Lower leg skin (tissue), 4 donors: ENCODE data around the gene MAT2B. TPM values are rescaled to one million over a fixed set of nuclear protein-coding genes. Genes with fewer than 3 reads are reported as not detected.

Source experiments
- DNase-seq, 2 donors: peaks; one replicate each; pipeline ENCODE4 v3.0.0-alpha.2; 2019; ENCODE audit warnings: low spot score in 2 of 2
- H3K4me3 ChIP-seq: fragments of 200-600 bp; sonication (generic); 2 replicates; pipeline ENCODE4 v1.5.1; 2017; ENCODE audit warnings: mild to moderate bottlenecking, low read depth; ENCODE audit not compliant: poor library complexity, severe bottlenecking
- CTCF ChIP-seq, 3 donors: fragments of 450-650 bp; IDR thresholded peaks; one replicate each; pipeline ENCODE4 v1.5.1; 2016; ENCODE audit warnings: antibody characterized with exemption in 3 of 3, mild to moderate bottlenecking in 3 of 3, moderate library complexity in 2 of 3
- POLR2A ChIP-seq, 2 donors: fragments of 450-650 bp; IDR thresholded peaks; one replicate each; pipeline ENCODE4 v1.6.1; 2016 to 2017; ENCODE audit warnings: antibody characterized with exemption in 2 of 2, mild to moderate bottlenecking in 1 of 2, moderate library complexity in 1 of 2
- WGBS, 2 donors: methylation state at CpG; one replicate each; pipeline ENCODE4 v1.1.5; 2018; 5-methylcytosine and 5-hydroxymethylcytosine counted together
- intact Hi-C: fragments of 100-400 bp; cut with DNase I; formaldehyde crosslinking; loops from one replicate; pipeline ENCODE4 v1.15.0; 2023; ENCODE audit warnings: low total_unique reads
- total RNA-seq, 4 donors: library from RNA; depleted of rRNA; stranded (reverse); fragments of >200 nt; gene quantifications; one replicate each; pipeline ENCODE4 v1.1.0, GENCODE V29; 2016

MAT2B gene
- total RNA-seq, 4 donors from 2014 or later, result 34.9 to 50.1 (median 44.8) TPM

DNA sequence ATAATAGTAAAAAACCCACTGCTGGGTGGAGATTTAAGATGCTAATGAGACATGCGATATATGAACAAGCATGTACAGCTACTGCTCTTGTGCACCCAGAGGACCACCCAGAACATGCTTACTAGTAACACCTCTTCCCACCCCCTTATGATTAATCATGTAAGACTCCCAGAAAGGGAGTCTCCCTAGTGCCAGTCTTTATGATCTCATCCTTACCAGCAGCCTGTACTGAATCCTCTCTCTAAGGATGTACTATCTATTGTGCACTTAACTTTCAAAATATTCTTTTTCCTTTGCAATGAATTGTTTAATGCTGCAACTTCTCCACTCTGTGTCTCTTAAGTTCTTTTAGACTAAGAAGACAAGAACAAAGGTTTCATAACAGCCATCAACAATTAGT is 9.1 kb upstream of the MAT2B start:
- TF ChIP-seq CTCF (IDR thresholded peaks at IDR 0.05) (no peak), POLR2A (IDR thresholded peaks at IDR 0.05) (no peak)
- intact Hi-C loops, result no loop called here
- 97 to 100% methylated on average over 1 of the region's 1 CpG for WGBS, 2 donors
- no peak for DNase-seq
- no peak overlapping the region for H3K4me3 ChIP-seq

- no peak for DNase-seq
- H3K4me3 ChIP-seq, result no peak overlapping the region
- WGBS, 2 donors, result 89 to 93% methylated on average over 3 of the region's 3 CpGs
- no peak for TF ChIP-seq POLR2A (IDR thresholded peaks at IDR 0.05)
- no peak for TF ChIP-seq CTCF (IDR thresholded peaks at IDR 0.05)
- intact Hi-C loops, result no loop called here
These were observed 8.1 kb upstream of the MAT2B start for GRCh38 chr5:163497315-163497714.

- H3K4me3 ChIP-seq, result no peak overlapping the region
- DNase-seq, result no peak
- no peak for TF ChIP-seq POLR2A (IDR thresholded peaks at IDR 0.05)
- TF ChIP-seq CTCF (IDR thresholded peaks at IDR 0.05), result no peak
- WGBS, 2 donors, result 94 to 100% methylated on average over 1 of the region's 1 CpG
- intact Hi-C loops, result no loop called here
These were observed 6.5 kb upstream of the MAT2B start for GRCh38 chr5:163498886-163499285.

DNA sequence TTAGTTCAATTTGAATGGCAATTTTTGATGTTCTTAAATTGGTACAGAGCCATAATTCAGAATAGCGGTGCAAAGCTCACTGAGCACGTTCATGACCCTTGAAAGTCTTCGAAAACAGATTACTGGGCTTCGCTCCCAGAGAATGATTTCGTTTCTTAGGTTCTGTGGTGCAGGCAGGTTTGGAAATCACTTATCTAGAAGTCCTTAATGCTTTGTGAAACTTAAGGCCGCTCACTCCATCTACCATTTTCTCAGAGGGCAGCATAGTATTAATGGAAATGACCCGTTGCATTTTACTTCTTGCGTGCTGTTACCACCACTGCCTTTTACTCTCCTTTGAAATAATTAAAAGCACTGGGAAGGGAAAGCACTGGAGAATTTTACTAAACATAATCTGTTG is 2.9 kb upstream of the MAT2B start:
- H3K4me3 ChIP-seq, result no peak overlapping the region
- intact Hi-C loops, result no loop called here
- WGBS, 2 donors, result 78 to 79% methylated on average over 8 of the region's 8 CpGs
- no peak for TF ChIP-seq CTCF (IDR thresholded peaks at IDR 0.05)
- no peak for TF ChIP-seq POLR2A (IDR thresholded peaks at IDR 0.05)
- DNase-seq, result no peak

DNA sequence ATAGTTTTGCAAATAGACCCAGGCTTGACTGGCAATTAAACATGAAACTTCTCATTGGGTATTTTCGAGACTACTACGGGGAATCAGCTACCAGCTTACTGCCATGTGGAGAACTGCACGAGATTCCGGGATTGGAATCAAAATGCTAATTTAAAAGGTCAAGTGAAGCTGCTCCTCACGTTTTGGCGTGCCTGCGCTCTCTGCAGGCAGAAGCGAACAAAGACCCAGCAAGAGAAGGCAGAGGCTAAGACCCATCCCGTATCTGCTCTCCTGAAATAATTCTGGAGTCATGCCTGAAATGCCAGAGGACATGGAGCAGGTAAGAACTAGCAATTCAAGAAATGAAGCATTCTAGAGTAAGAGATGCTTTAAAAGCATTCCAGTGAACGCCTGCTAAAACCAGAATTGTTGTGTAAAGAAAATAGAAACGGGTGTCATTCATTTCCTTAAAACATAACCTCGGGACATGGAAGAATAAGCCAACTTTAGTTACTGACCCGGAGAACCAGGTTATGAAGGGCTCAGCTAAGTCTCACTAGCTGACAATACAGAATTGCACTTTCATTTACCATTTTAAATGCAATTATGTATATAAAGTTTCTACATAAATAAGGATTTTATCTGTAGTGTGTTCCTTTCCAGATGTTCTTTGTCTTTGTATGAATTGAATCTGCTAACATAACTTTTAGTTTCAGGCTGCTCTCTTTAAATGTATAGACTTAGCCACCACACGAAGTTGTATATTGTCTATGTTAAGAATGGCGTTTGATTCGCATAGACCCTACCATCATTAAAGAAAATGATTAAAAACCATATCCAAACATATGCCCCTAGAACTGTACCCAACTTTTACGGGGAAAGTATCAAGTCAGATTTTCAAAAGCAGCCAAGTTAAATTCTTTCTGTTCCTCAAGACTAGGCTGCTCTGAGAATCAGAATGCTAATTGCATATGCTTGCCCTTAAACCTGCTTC is 2.0 kb upstream of the MAT2B start:
- H3K4me3 ChIP-seq, result no peak overlapping the region
- peak; percentile 69 to 89 for DNase-seq
- 0 to 1% methylated on average over 17 of the region's 17 CpGs for WGBS, 2 donors
- TF ChIP-seq POLR2A (IDR thresholded peaks at IDR 0.05) (no peak), CTCF (IDR thresholded peaks at IDR 0.05) (no peak)
- intact Hi-C loops, result no loop called here
